GM10266 (cell line): Measurements from ENCODE around the gene RTCA.
A peak's percentile ranks its signal among the peaks of the same experiment; 100 is the strongest.
"Not testable (repeated sequence)": the region's sequence is repeated elsewhere in the genome, so short reads cannot be mapped to it uniquely, and the experiment has no call there.

Experiments
- DNase-seq: peaks from one replicate; pipeline ENCODE4 v3.0.0; 2012; ENCODE audit errors: extremely low spot score
- TF ChIP-seq, protein P1 (sequence below): IDR thresholded peaks from 2 replicates; pipeline ENCODE4 v1.5.1; 2012; ENCODE audit warnings: mild to moderate bottlenecking, low read depth; ENCODE audit not compliant: control insufficient read depth, insufficient read depth; ENCODE audit errors: missing control alignments

RTCA gene

DNA sequence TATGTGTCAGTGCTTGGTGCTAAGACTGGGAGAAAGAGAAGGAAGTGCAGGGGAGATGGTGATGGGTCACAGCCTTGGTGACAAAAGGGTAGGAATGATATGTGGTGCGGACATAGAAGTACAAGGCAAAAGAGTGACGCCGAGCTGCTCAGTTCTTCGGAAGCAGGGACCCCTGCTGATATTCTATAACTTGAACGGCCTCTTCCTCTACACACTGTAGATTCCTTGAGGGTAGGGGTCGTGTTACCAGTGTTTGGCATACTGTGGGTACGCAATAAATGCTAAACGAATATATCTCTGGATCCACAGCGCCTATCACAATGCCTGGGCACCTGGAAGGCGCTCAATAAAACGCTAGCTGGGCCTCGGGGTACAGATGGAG, 16.9 kb upstream of the RTCA start:
- DNase-seq = no peak
- TF ChIP-seq, protein P1, sequence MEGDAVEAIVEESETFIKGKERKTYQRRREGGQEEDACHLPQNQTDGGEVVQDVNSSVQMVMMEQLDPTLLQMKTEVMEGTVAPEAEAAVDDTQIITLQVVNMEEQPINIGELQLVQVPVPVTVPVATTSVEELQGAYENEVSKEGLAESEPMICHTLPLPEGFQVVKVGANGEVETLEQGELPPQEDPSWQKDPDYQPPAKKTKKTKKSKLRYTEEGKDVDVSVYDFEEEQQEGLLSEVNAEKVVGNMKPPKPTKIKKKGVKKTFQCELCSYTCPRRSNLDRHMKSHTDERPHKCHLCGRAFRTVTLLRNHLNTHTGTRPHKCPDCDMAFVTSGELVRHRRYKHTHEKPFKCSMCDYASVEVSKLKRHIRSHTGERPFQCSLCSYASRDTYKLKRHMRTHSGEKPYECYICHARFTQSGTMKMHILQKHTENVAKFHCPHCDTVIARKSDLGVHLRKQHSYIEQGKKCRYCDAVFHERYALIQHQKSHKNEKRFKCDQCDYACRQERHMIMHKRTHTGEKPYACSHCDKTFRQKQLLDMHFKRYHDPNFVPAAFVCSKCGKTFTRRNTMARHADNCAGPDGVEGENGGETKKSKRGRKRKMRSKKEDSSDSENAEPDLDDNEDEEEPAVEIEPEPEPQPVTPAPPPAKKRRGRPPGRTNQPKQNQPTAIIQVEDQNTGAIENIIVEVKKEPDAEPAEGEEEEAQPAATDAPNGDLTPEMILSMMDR = no peak

DNA sequence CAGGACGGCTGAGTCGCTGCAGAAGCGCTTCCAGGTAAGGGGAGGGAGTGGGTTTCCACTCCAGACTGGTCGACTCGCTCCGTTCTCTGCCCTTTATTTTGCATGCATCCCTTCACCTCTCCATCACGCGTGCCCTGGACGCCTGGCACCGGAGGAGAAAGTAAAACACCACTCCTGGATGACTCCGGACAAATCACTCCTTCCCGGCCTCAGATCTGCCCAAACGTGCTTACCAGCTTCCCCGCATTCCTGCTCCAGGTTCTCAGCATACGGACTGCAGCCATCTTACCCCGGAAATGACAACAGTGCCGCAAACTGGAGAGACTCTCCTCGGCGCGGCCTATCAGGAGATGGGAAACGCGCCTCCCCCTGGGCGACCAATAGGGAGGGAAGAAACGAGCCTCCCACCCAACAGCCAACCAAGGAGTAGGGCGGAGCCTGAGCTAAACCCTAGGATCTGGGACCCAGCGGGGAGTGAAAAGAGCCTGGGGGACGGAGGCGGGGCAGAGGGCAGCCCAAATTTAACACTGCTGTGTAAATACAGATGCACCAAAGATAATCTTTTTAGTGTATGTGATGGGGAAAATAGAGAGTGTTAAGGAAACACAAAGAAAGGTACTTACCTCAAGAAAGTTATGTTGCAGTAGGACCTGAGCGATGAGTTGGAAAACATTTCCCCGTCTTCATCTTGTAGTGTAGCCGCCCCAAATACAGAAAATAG, 16.3 kb upstream of the RTCA start, which contains the start of gene DBT:
Gene DBT (minus strand): TSS at position 298 of the 721 bp plus-strand sequence. CDS start 14 bp downstream, at position 284.
- TF ChIP-seq, protein P1 = no peak
- DNase-seq = peak; percentile 92

- TF ChIP-seq, protein P1 = no peak
- DNase-seq = no peak
These were observed 15.8 kb upstream of the RTCA start for GRCh38 chr1:100250264-100250663.

- TF ChIP-seq, protein P1 = no peak
- DNase-seq = no peak
These were observed 15.2 kb upstream of the RTCA start for GRCh38 chr1:100250807-100251206.

DNA sequence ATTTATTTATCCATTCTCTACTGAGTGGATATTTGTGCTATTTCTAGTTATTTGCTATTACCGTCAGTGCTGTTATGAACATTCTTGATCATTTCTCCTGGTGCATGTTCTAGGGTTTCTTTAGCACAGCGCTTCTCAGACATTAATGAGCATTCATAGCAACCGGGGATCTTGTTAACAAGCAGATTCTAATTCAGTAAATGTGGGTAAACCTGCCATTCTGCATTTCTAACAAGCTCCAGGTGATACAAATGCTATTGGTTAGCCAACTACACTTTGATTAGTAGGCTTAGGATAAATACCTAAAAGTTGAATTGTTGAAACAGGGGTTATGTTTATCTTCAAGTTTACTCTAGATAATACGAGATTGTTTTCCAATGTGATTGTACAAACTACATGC, 13.1 kb upstream of the RTCA start:
- no peak for DNase-seq
- TF ChIP-seq, protein P1 = no peak

DNA sequence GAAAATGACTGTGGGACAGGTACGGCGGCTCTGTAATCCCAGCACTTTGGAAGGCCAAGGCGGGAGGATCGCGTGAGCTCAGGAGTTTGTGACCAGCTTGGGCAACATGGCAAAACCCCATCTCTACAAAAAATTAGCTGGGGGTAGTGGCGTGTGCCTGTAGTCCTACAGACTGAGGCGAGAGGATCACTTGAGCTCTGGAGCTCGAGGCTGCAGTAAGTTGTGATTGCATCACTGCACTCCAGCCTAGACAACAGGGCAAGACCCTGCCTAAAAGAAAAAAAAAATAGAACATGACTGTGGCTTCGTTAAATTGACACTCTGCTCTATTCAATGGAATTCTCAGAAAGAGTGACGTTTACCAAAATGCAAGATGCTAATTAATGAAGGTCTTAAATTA, 12.5 kb upstream of the RTCA start:
- TF ChIP-seq, protein P1 = no peak
- no peak for DNase-seq

DNA sequence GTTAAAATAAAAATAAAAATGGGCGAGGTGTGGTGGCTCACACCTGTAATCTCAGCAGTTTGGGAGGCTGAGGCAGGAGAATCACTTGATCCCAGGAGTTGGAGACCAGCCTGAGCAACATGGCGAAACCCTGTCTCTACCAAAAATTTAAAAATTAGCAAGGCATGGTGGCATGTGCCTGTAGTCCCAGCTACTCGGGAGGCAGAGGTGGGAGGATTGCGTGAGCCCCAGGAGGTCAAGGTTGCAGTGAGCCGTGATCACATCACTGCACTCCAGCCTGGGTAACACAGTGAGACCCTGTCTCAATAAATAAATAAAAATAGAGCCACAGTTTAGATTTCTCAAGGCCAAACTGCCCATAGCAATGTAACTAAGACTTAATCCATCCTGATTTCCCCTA, 9.7 kb upstream of the RTCA start:
- not testable (repeated sequence) for DNase-seq

DNA sequence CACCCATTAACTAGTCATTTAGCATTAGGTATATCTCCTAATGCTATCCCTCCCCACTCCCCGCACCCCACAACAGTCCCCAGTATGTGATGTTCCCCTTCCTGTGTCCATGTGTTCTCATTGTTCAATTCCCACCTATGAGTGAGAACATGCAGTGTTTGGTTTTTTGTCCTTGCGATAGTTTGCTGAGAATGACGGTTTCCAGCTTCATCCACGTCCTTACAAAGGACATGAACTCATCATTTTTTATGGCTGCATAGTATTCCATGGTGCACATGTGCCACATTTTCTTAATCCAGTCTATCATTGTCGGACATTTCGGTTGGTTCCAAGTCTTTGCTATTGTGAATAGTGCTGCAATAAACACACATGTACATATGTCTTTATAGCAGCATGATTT, 7.6 kb upstream of the RTCA start:
- DNase-seq = not testable (repeated sequence)
